Suprapubic skin (tissue), 4 donors: ENCODE data around the gene PGLYRP4.

ENCODE experiments used
- EP300 ChIP-seq: sonication (generic); formaldehyde crosslinking; IDR thresholded peaks from one replicate; pipeline ENCODE4 v1.6.1; 2017; ENCODE audit warnings: antibody characterized with exemption
- POLR2A ChIP-seq, 2 donors: fragments of 450-650 bp; IDR thresholded peaks; one replicate each; pipeline ENCODE4 v1.6.1; 2017; ENCODE audit warnings: antibody characterized with exemption in 2 of 2, mild to moderate bottlenecking in 2 of 2, moderate library complexity in 2 of 2
- POLR2AphosphoS5 ChIP-seq, 3 donors: sonication (generic); formaldehyde crosslinking; IDR thresholded peaks; one replicate each; pipeline ENCODE4 v1.6.1; 2017; ENCODE audit warnings: antibody characterized with exemption in 3 of 3
- TF ChIP-seq, protein P1 (sequence below), 2 donors: fragments of 200-600 bp in 1 of 2; fragments of 450-650 bp in 1 of 2; sonication (generic) in 1 of 2; IDR thresholded peaks; one replicate each; pipeline ENCODE4 v1.5.1; 2016 to 2019; ENCODE audit warnings: antibody characterized with exemption in 2 of 2, mild to moderate bottlenecking in 1 of 2, moderate library complexity in 1 of 2

DNA sequence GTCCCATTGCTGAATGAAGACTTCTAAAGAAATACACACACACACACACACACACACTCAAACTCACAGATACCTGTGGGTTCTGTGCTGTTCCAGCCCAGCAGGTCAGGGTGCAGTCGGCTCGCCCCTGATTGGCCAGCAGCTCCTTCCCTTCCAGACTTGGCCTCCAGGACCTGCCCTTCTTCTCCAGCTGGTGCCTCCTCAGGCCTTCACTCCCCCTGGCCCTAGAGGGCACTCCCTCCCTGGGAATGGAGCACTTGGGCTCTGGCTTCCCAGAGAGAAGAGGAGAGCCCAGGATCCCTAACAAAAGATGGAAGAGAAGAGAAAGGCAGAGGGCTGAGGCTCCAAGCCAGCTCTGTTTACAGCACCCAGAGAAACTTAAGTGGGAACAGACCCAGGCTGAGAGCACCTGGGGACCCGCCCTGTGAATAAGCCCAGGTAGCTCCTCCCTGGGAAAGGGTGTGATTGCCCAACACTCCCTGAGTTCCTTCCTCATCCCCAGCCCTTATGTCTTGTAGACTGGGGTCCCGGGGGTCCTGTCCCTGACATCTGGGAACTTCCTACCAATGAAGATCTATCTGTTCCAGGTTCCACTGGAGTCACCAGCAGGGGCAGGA is 36.0 kb downstream of the PGLYRP4 start, which contains the start of gene PGLYRP3:
- no peak for TF ChIP-seq POLR2AphosphoS5 (IDR thresholded peaks at IDR 0.05)
- TF ChIP-seq, protein P1, sequence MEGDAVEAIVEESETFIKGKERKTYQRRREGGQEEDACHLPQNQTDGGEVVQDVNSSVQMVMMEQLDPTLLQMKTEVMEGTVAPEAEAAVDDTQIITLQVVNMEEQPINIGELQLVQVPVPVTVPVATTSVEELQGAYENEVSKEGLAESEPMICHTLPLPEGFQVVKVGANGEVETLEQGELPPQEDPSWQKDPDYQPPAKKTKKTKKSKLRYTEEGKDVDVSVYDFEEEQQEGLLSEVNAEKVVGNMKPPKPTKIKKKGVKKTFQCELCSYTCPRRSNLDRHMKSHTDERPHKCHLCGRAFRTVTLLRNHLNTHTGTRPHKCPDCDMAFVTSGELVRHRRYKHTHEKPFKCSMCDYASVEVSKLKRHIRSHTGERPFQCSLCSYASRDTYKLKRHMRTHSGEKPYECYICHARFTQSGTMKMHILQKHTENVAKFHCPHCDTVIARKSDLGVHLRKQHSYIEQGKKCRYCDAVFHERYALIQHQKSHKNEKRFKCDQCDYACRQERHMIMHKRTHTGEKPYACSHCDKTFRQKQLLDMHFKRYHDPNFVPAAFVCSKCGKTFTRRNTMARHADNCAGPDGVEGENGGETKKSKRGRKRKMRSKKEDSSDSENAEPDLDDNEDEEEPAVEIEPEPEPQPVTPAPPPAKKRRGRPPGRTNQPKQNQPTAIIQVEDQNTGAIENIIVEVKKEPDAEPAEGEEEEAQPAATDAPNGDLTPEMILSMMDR (IDR thresholded peaks at IDR 0.05) = no peak
- TF ChIP-seq POLR2A (IDR thresholded peaks at IDR 0.05) = no peak
- TF ChIP-seq EP300 = no peak
